GM21423 (cell line): Measurements from ENCODE around the gene BFSP1.
A peak's percentile ranks its signal among the peaks of the same experiment; 100 is the strongest.

Experiments used
- ATAC-seq: cut with Tn5 transposase; IDR thresholded peaks from one replicate; pipeline ENCODE4 v1.9.1; 2021; ENCODE audit warnings: mild to moderate bottlenecking, moderate library complexity; ENCODE audit not compliant: unreplicated experiment

BFSP1 gene

GRCh38 chr20:17558154-17558940, 27.2 kb upstream of the BFSP1 start:
- ATAC-seq: no peak

- ATAC-seq: no peak
Observed at GRCh38 chr20:17557675-17558006, 26.5 kb upstream of the BFSP1 start.

- no peak for ATAC-seq
Observed at GRCh38 chr20:17556837-17557674, 25.9 kb upstream of the BFSP1 start.

- no peak for ATAC-seq
Observed at GRCh38 chr20:17555106-17555505, 23.9 kb upstream of the BFSP1 start.

- no peak for ATAC-seq
Observed at GRCh38 chr20:17549131-17549530, 18.0 kb upstream of the BFSP1 start.

- no peak for ATAC-seq
Observed at GRCh38 chr20:17545127-17545526, 13.9 kb upstream of the BFSP1 start.

- ATAC-seq: no peak
Observed at GRCh38 chr20:17543531-17544131, 12.5 kb upstream of the BFSP1 start.

- no peak for ATAC-seq
Observed at GRCh38 chr20:17542993-17543412, 11.8 kb upstream of the BFSP1 start.

- ATAC-seq: no peak
Observed at GRCh38 chr20:17542481-17542880, 11.3 kb upstream of the BFSP1 start.

GRCh38 chr20:17541996-17542395, 10.8 kb upstream of the BFSP1 start:
- no peak for ATAC-seq

GRCh38 chr20:17541596-17541995, 10.4 kb upstream of the BFSP1 start:
- no peak for ATAC-seq

- ATAC-seq: peak; percentile 65
Observed at GRCh38 chr20:17538517-17539170, 7.5 kb upstream of the BFSP1 start.

- no peak for ATAC-seq
Observed at GRCh38 chr20:17537959-17538358, 6.8 kb upstream of the BFSP1 start.

- peak; percentile 72 for ATAC-seq
Observed at GRCh38 chr20:17536944-17537444, 5.8 kb upstream of the BFSP1 start.

- ATAC-seq: no peak
Observed at GRCh38 chr20:17534077-17534476, 2.9 kb upstream of the BFSP1 start.

- ATAC-seq: no peak
Observed at GRCh38 chr20:17533396-17533795, 2.2 kb upstream of the BFSP1 start.

- ATAC-seq: no peak
Observed at GRCh38 chr20:17531665-17532025, 466 bp upstream of the BFSP1 start.

- ATAC-seq: no peak
Observed at GRCh38 chr20:17530153-17530552, 1.0 kb downstream of the BFSP1 start.

GRCh38 chr20:17529586-17529985, 1.6 kb downstream of the BFSP1 start:
- no peak for ATAC-seq

- ATAC-seq: no peak
Observed at GRCh38 chr20:17525650-17526049, 5.5 kb downstream of the BFSP1 start.

- ATAC-seq: no peak
Observed at GRCh38 chr20:17525132-17525531, 6.0 kb downstream of the BFSP1 start.
